PC-9 (cell line): ENCODE measurements around the gene NUMB. TPM values are rescaled to one million over a fixed set of nuclear protein-coding genes. Genes with fewer than 3 reads are reported as not detected.

Source experiments
- BruUV-seq: library from RNA; stranded (reverse); fragments of 400-500 nt; replicated peaks from 2 replicates; lab custom pipeline; 2021; lab: Mats Ljungman, UMichigan
- CTCF ChIA-PET: fragments of 300-600 bp; sonication (Branson Sonifier 250); formaldehyde crosslinking; loops from one replicate; lab custom pipeline; 2022; ENCODE audit warnings: antibody characterized with exemption; lab: Charles Lee
- POLR2A ChIA-PET: fragments of 300-600 bp; sonication (Branson Sonifier 250); formaldehyde crosslinking; loops from one replicate; lab custom pipeline; 2022; ENCODE audit warnings: antibody characterized with exemption; ENCODE audit not compliant: unreplicated experiment; lab: Charles Lee
- DNase-seq, 2 experiments: peaks; one replicate each; pipeline versions ENCODE4 v3.0.0 to v3.0.0-alpha.2; 2015 to 2022; ENCODE audit warnings: mixed read lengths in 1 of 2
- H2AFZ ChIP-seq: fragments of 200-600 bp; sonication (generic); 2 replicates; pipeline ENCODE4 v1.8.1; 2017; ENCODE audit warnings: antibody characterized with exemption
- H3F3A ChIP-seq: fragments of 200-600 bp; sonication (generic); 2 replicates; pipeline ENCODE4 v1.8.1; 2017; ENCODE audit warnings: antibody characterized with exemption, mild to moderate bottlenecking, low read depth; ENCODE audit not compliant: insufficient read depth
- H3K27ac ChIP-seq: fragments of 200-600 bp; sonication (generic); 2 replicates; pipeline ENCODE4 v1.6.1; 2016; ENCODE audit warnings: mixed run types
- H3K27me3 ChIP-seq: fragments of 200-600 bp; sonication (generic); 2 replicates; pipeline ENCODE4 v1.6.1; 2016; ENCODE audit warnings: low read depth, mixed run types; ENCODE audit not compliant: insufficient read depth
- H3K36me3 ChIP-seq: fragments of 200-600 bp; sonication (generic); 2 replicates; pipeline ENCODE4 v1.6.1; 2016; ENCODE audit warnings: low read depth, mixed run types
- H3K4me1 ChIP-seq: fragments of 200-600 bp; sonication (generic); replicated peaks from 2 replicates; pipeline ENCODE4 v1.6.1; 2016; ENCODE audit warnings: mixed run types; ENCODE audit not compliant: insufficient read depth
- H3K4me2 ChIP-seq: fragments of 200-600 bp; sonication (generic); 2 replicates; pipeline ENCODE4 v1.6.1; 2017; ENCODE audit warnings: mixed run types
- H3K4me3 ChIP-seq: fragments of 200-600 bp; sonication (generic); 2 replicates; pipeline ENCODE4 v1.6.1; 2016; ENCODE audit warnings: mixed run types
- H3K79me2 ChIP-seq: fragments of 200-600 bp; sonication (generic); 2 replicates; pipeline ENCODE4 v1.6.1; 2017; ENCODE audit warnings: low read depth, mixed run types
- H3K9me2 ChIP-seq: fragments of 200-600 bp; sonication (generic); 2 replicates; pipeline ENCODE4 v1.8.1; 2017; ENCODE audit warnings: mild to moderate bottlenecking; ENCODE audit not compliant: insufficient read depth
- H3K9me3 ChIP-seq: fragments of 200-600 bp; sonication (generic); 2 replicates; pipeline ENCODE4 v1.8.1; 2016; ENCODE audit warnings: low read depth; ENCODE audit not compliant: insufficient read depth
- H4K20me1 ChIP-seq: fragments of 200-600 bp; sonication (generic); 2 replicates; pipeline ENCODE4 v1.8.1; 2017; ENCODE audit not compliant: insufficient read depth
- CTCF ChIP-seq: fragments of 200-600 bp; sonication (generic); conservative IDR thresholded peaks from 2 replicates; pipeline ENCODE4 v1.6.1; 2017; ENCODE audit warnings: mixed run types, antibody characterized with exemption, mild to moderate bottlenecking, moderate library complexity
- EZH2 ChIP-seq: fragments of 200-600 bp; sonication (generic); IDR thresholded peaks from 2 replicates; pipeline ENCODE4 v1.8.0; 2017; ENCODE audit warnings: antibody characterized with exemption, low read depth
- intact Hi-C: fragments of 100-400 bp; cut with micrococcal nuclease; formaldehyde crosslinking; loops from one replicate; pipeline ENCODE4 v1.10.0; 2022; ENCODE audit not compliant: unreplicated experiment
- total RNA-seq: library from RNA; stranded (reverse); gene quantifications from 2 replicates; pipeline ENCODE4 v1.2.3, GENCODE V29; 2021

NUMB gene
- total RNA-seq, 1 experiment from 2014 or later: 64.5 TPM

DNA sequence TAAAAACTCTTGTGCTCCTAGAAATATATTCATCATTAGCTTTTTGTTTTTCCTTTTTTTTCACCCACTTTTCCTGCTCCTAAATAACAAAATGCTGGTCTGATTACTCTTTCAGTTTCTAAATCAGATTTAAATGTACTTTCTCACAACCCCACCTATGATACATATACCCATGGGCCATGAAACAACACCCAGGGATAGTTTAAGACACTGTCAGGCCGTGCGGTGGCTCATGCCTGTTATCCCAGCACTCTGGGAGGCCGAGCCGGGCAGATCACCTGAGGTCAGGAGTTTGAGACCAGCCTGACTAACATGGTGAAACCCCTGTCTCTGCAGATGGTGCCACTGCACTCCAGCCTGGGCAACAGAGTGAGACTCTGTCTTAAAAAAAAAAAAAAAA is 1.6 kb upstream of the NUMB start:
- H3K27ac ChIP-seq: no peak overlapping the region
- 0 out of 2 replicates have a peak, but pooled peaks cover 5% of the 10 kb centered on the region for H3F3A ChIP-seq
- H3K9me2 ChIP-seq: no peaks in the 10 kb centered on the region
- ChIA-PET POLR2A (interaction anchor here (0.7 kb wide), 1 partner anchor 167 kb away, joined by 8 read pairs; no protein-coding TSS in a partner anchor), CTCF (interaction anchor here (1.4 kb wide), 1 partner anchor 165 kb away, joined by 7 read pairs; no protein-coding TSS in a partner anchor)
- H3K27me3 ChIP-seq: no peaks in the 10 kb centered on the region
- no peak overlapping the region for H2AFZ ChIP-seq
- no peak overlapping the region for H3K4me2 ChIP-seq
- no peaks in the 10 kb centered on the region for H3K36me3 ChIP-seq
- DNase-seq: no peak
- H3K9me3 ChIP-seq: no peaks in the 10 kb centered on the region
- TF ChIP-seq EZH2: no peak
- no peak for TF ChIP-seq CTCF
- H4K20me1 ChIP-seq: peaks cover 7% of the 10 kb centered on the region; the same call in 1 of the 2 replicates
- H3K79me2 ChIP-seq: peaks cover 33% of the 10 kb centered on the region
- no peak overlapping the region for H3K4me3 ChIP-seq
- intact Hi-C loops: loop anchor here (5.0 kb wide), 1 partner anchor 163 kb away; no protein-coding TSS in a partner anchor
- BruUV-seq: no TSS peak
- H3K4me1 ChIP-seq: peaks cover 34% of the 10 kb centered on the region

- Histone ChIP-seq H3K4me3 (peak overlapping the region; percentile 86), H3F3A (0 out of 2 replicates have a peak, but pooled peaks cover 5% of the 10 kb centered on the region), H3K27me3 (no peaks in the 10 kb centered on the region), H3K4me2 (peak overlapping the region; percentile 81), H3K9me3 (no peaks in the 10 kb centered on the region), H3K4me1 (peaks cover 30% of the 10 kb centered on the region), H3K9me2 (no peaks in the 10 kb centered on the region), H3K27ac (0 out of 2 replicates have a peak overlapping the region, but pooled peaks have one; percentile 18), H3K79me2 (peaks cover 53% of the 10 kb centered on the region), H4K20me1 (peaks cover 14% of the 10 kb centered on the region; the same call in 1 of the 2 replicates), H3K36me3 (no peaks in the 10 kb centered on the region), H2AFZ (peak overlapping the region; percentile 97)
- intact Hi-C loops: loop anchor here (5.0 kb wide), 1 partner anchor 161 kb away; no protein-coding TSS in a partner anchor
- BruUV-seq: no TSS peak
- CTCF ChIA-PET: interaction anchor here (0.7 kb wide), 1 partner anchor 162 kb away, joined by 3 read pairs; no protein-coding TSS in a partner anchor
- no peak for TF ChIP-seq CTCF
- no peak for TF ChIP-seq EZH2
- no peak for DNase-seq
- POLR2A ChIA-PET: interaction anchor here (0.7 to 1.2 kb wide), 4 partner anchors 17 to 322 kb away, joined by 3 to 11 read pairs (median 4); partner anchors contain the start of genes PSEN1 and RIOX1
Measured at GRCh38 chr14:73457924-73458182, 493 bp downstream of the NUMB start.

DNA sequence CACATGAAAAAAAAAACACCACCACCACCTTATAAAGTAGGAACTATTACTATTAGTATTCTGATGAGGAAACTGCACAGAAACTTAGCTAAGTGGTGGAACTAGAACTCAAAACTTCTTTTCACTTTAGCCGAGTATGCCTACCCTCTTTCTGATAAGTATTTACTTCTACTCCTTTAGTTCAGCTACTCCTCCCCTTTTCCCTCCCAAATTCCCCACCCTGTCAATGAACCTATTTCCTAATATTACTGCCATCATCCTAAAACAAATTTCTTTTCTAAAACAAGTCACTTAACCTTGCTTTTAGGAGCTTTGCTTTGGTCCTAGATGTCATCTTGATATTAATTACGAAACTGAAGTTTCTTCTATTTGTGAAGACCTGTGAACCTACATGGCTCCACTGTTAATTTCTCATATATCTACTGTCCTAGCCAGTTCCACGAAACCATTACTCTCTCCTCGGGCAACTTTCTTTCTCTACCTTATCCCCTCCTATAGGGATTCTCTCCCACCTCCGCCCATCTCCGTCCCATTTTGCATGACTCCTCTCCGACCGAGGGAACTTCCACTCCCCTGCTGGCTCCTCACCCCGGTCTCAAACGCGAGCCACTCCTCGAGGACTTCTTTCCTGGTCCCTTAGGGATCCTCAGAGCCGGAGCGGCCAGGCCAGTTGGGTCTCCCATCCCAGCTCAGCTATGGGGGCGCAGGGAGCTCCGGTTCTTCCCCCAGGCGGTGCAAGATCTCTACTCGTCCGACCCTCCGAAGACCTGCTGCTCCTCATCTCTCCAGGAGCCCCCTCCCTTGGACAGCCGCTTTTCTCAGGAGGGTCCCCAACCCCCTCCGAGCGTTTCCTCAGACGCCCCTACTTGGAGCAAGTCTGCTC is 1.1 kb downstream of the NUMB start:
- no peak overlapping the region for H3K27ac ChIP-seq
- H3K9me3 ChIP-seq: no peaks in the 10 kb centered on the region
- H3K27me3 ChIP-seq: no peaks in the 10 kb centered on the region
- BruUV-seq: no TSS peak
- DNase-seq: peak in 1 of 2 experiments; percentile 42
- CTCF ChIA-PET: interaction anchor here (0.6 kb wide), 1 partner anchor 22 kb away, joined by 5 read pairs; no protein-coding TSS in a partner anchor
- H4K20me1 ChIP-seq: peaks cover 14% of the 10 kb centered on the region; the same call in 1 of the 2 replicates
- no peaks in the 10 kb centered on the region for H3F3A ChIP-seq
- TF ChIP-seq EZH2 (no peak), CTCF (no peak)
- H3K4me3 ChIP-seq: peak overlapping the region; percentile 86
- peak overlapping the region; percentile 81 for H3K4me2 ChIP-seq
- peak overlapping the region; percentile 97 for H2AFZ ChIP-seq
- peaks cover 58% of the 10 kb centered on the region for H3K79me2 ChIP-seq
- H3K4me1 ChIP-seq: peaks cover 27% of the 10 kb centered on the region
- intact Hi-C loops: loop anchor here (5.0 kb wide), 1 partner anchor 160 kb away; no protein-coding TSS in a partner anchor
- no peaks in the 10 kb centered on the region for H3K36me3 ChIP-seq
- POLR2A ChIA-PET: interaction anchor here (0.5 to 0.9 kb wide), 3 partner anchors 16 to 399 kb away, joined by 3 to 4 read pairs (median 3); no protein-coding TSS in a partner anchor
- no peaks in the 10 kb centered on the region for H3K9me2 ChIP-seq
